Epidermal melanocyte (primary cell): ENCODE results near the gene TECRL.

Experiments
- DNase-seq: peaks from one replicate; pipeline ENCODE4 v3.0.0; 2011; ENCODE audit warnings: low spot score; ENCODE audit not compliant: insufficient read length

TECRL gene

GRCh38 chr4:64330143-64330542 lies 79.1 kb downstream of the TECRL start:
- DNase-seq = no peak

- DNase-seq = no peak
Observed at GRCh38 chr4:64327237-64327636, 82.0 kb downstream of the TECRL start.

- DNase-seq = no peak
Observed at GRCh38 chr4:64326507-64326906, 82.7 kb downstream of the TECRL start.

GRCh38 chr4:64306255-64306565 lies 103.0 kb downstream of the TECRL start:
- no peak for DNase-seq

GRCh38 chr4:64305565-64306254 lies 103.5 kb downstream of the TECRL start:
- DNase-seq = no peak

GRCh38 chr4:64272432-64272831 lies 136.8 kb downstream of the TECRL start:
- DNase-seq = no peak

GRCh38 chr4:64271601-64272081 lies 137.6 kb downstream of the TECRL start:
- DNase-seq = no peak

- no peak for DNase-seq
Observed at GRCh38 chr4:64266669-64267068, 142.6 kb downstream of the TECRL start.

- no peak for DNase-seq
Observed at GRCh38 chr4:64266263-64266662, 143.0 kb downstream of the TECRL start.

GRCh38 chr4:64251781-64252180 lies 157.5 kb downstream of the TECRL start:
- no peak for DNase-seq

GRCh38 chr4:64250488-64250887 lies 158.8 kb downstream of the TECRL start:
- no peak for DNase-seq

- no peak for DNase-seq
Observed at GRCh38 chr4:64250061-64250460, 159.2 kb downstream of the TECRL start.

- DNase-seq = no peak
Observed at GRCh38 chr4:64248186-64248585, 161.1 kb downstream of the TECRL start.

GRCh38 chr4:64230709-64231310 lies 178.4 kb downstream of the TECRL start:
- no peak for DNase-seq
